Upper lobe of right lung (tissue), 1 donor: ENCODE results near the gene STAT3. TPM values are rescaled to one million over a fixed set of nuclear protein-coding genes. Genes with fewer than 3 reads are reported as not detected.

Experiments
- ATAC-seq: fragments of 200-7000 bp; cut with Tn5 transposase; one replicate; pipeline ENCODE4 v1.9.1; 2020; ENCODE audit warnings: mild to moderate bottlenecking, moderate library complexity
- DNase-seq: peaks from one replicate; pipeline ENCODE4 v3.0.0-alpha.2; 2020
- H3K27ac ChIP-seq: fragments of 200-600 bp; one replicate; pipeline ENCODE4 v1.8.0; 2022
- H3K27me3 ChIP-seq: fragments of 200-600 bp; one replicate; pipeline ENCODE4 v1.8.0; 2022; ENCODE audit warnings: mild to moderate bottlenecking
- H3K36me3 ChIP-seq: fragments of 200-600 bp; one replicate; pipeline ENCODE4 v1.8.0; 2022
- H3K4me1 ChIP-seq: fragments of 200-600 bp; one replicate; pipeline ENCODE4 v1.8.0; 2022
- H3K4me3 ChIP-seq: fragments of 200-600 bp; one replicate; pipeline ENCODE4 v1.8.0; 2022; ENCODE audit warnings: mild to moderate bottlenecking
- H3K9me3 ChIP-seq: fragments of 200-600 bp; one replicate; pipeline ENCODE4 v1.8.0; 2022
- intact Hi-C: fragments of 100-400 bp; cut with DNase I; formaldehyde crosslinking; loops from one replicate; pipeline ENCODE4 v1.11.0; 2022
- total RNA-seq: library from RNA; stranded (reverse); fragmentation: NEBNext Ultra II Directional; extraction: Animal tissue kit (Norgen Biotek cat#: 25700); gene quantifications from one replicate; pipeline ENCODE4 v1.2.1, GENCODE V29; 2021
- TF ChIP-seq, protein P1 (sequence below): fragments of 200-600 bp; IDR thresholded peaks from one replicate; pipeline ENCODE4 v1.8.0; 2022; ENCODE audit warnings: antibody characterized with exemption
- donor health status: DM: no; HTN: yes; CAD: no; lungs with severe emphysema.

STAT3 gene
- total RNA-seq, 1 donor from 2014 or later: 309 TPM

DNA sequence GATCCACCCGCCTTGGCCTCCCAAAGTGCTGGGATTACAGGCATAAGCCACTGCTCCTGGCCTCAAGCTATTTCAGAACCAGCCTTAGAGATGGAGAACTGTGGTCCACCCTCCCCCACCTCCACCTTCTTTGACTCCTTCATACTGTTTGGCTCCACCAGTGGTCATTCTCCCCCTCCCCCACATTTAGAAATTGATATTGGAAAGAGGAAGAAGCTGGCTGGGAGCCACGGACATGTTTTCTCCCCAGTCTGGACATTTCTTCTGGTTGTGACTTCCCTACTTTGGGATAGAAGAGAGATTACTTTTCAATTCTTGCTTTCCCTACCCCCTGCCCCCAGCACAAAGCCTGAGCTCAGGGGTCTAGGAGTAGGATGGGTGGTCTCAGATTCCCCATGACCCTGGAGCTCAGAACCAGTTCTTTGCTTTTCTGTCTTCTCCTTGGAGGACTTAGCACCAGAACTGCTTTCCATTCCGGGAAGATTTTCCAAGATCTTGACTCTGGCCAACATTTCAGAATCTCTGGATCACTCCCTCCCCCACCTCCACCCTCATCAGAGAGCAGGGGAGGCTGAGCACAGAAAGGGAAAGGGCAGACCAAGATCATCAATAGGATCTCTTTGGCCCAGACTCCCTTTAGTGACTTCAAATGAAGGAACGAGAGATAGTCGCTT is 18.5 kb upstream of the STAT3 start:
- Histone ChIP-seq H3K4me3 (no peak overlapping the region), H3K36me3 (peaks cover 31% of the 10 kb centered on the region), H3K9me3 (no peaks in the 10 kb centered on the region), H3K27ac (peak overlapping the region; percentile 79), H3K27me3 (no peaks in the 10 kb centered on the region), H3K4me1 (peaks cover 70% of the 10 kb centered on the region)
- TF ChIP-seq, protein P1, sequence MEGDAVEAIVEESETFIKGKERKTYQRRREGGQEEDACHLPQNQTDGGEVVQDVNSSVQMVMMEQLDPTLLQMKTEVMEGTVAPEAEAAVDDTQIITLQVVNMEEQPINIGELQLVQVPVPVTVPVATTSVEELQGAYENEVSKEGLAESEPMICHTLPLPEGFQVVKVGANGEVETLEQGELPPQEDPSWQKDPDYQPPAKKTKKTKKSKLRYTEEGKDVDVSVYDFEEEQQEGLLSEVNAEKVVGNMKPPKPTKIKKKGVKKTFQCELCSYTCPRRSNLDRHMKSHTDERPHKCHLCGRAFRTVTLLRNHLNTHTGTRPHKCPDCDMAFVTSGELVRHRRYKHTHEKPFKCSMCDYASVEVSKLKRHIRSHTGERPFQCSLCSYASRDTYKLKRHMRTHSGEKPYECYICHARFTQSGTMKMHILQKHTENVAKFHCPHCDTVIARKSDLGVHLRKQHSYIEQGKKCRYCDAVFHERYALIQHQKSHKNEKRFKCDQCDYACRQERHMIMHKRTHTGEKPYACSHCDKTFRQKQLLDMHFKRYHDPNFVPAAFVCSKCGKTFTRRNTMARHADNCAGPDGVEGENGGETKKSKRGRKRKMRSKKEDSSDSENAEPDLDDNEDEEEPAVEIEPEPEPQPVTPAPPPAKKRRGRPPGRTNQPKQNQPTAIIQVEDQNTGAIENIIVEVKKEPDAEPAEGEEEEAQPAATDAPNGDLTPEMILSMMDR: no peak
- DNase-seq (no peak), ATAC-seq (no peak)
- intact Hi-C loops: loop anchor here (5.0 kb wide), 1 partner anchor 84 kb away; no protein-coding TSS in a partner anchor

DNA sequence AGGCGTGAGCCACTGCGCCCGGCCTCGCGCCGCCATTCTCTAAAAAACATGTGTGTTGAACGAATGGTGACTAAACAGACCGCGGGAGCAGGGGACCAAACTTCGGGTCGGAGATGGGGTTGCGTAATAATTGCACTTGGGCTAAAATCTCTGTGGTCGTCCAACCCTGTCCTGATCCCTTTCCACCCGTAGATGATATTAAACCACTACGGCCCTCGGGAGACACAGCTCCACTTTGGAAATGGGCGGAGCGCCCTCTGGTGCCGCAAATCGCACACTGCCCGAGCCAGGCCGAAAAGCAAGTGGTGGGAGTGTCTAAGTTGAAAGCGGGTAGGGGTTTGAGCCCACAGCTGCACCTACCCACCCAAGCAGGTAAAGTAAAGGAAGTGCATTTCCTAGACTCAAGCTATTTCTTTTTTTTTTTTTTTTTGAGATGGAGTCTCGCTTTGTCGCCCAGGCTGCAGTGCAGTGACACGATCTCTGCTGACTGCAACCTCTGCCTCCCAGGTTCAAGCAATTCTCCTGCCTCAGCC is 17.8 kb upstream of the STAT3 start:
- no peak overlapping the region for H3K4me3 ChIP-seq
- intact Hi-C loops: loop anchor here (5.0 kb wide), 1 partner anchor 84 kb away; no protein-coding TSS in a partner anchor
- peak; percentile 80 for ATAC-seq
- peaks cover 64% of the 10 kb centered on the region for H3K4me1 ChIP-seq
- DNase-seq: peak; percentile 90
- H3K36me3 ChIP-seq: peaks cover 31% of the 10 kb centered on the region
- H3K27ac ChIP-seq: peak overlapping the region; percentile 79
- H3K27me3 ChIP-seq: no peaks in the 10 kb centered on the region
- TF ChIP-seq, protein P1: peak; percentile 83
- no peaks in the 10 kb centered on the region for H3K9me3 ChIP-seq

DNA sequence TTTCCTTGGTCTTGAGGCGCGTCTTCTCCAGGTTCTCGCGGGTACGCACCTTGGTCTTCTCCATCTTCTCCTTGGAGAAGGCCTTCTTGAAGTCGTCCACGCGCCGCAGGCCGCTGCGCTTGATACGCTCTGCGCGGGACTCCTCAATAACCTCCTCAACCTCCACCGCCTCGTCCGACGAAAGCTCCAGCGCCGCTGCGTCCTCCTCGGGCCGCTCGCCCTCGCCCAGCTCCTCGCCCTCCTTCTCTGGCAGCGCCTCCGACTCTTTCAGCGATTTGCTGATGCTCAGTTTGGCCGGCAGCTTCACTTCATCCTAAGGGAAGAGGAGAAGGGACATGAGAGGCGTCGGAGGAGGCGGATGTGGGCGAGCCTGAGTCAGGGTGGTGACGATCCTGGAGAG is 16.8 kb upstream of the STAT3 start:
- Histone ChIP-seq H3K4me3 (no peak overlapping the region), H3K9me3 (no peaks in the 10 kb centered on the region), H3K27ac (no peak overlapping the region), H3K36me3 (peaks cover 31% of the 10 kb centered on the region), H3K4me1 (peaks cover 54% of the 10 kb centered on the region), H3K27me3 (no peaks in the 10 kb centered on the region)
- ATAC-seq (no peak), DNase-seq (no peak)
- intact Hi-C loops: loop anchor here (5.0 kb wide), 1 partner anchor 83 kb away; no protein-coding TSS in a partner anchor
- TF ChIP-seq, protein P1: no peak

DNA sequence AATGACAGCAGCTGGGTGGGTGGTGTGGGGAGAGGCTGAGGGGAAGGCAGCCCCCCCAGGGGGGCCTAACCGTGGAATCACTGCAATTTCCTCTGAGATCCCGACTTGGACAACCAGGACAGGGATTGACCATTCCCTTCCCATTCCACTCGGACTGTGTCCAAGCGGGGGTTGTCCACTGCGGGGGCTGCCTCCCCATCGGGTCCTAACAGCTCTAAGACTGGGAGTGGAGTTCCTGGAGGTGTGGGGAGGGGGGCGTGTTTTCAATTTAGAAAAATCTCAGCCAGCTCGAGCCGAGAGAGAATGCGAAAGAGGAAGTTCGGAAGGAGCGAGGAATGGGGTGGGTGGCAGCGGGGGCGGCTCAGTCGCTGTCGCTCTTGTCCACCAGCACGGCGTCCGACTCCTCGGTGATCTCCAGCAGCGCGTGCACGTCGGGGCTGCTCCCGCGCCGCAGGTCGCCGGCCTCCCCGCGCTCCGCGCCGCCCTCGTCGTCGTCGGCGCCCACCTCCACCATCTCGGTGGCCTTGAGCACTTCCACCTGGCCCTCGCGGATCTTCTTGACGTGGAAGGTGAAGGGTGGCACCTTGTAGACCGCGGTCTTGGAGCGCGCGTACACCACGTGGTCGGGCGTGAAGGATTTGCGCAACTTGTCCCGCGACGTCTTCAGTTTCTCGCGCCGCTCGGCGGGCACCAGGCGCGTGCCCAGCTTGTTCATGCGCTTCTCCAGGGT is 16.2 kb upstream of the STAT3 start:
- DNase-seq (no peak), ATAC-seq (no peak)
- Histone ChIP-seq H3K4me1 (peaks cover 49% of the 10 kb centered on the region), H3K27ac (no peak overlapping the region), H3K4me3 (no peak overlapping the region), H3K36me3 (peaks cover 31% of the 10 kb centered on the region), H3K9me3 (no peaks in the 10 kb centered on the region), H3K27me3 (no peaks in the 10 kb centered on the region)
- intact Hi-C loops: loop anchor here (5.0 kb wide), 1 partner anchor 82 kb away; no protein-coding TSS in a partner anchor
- TF ChIP-seq, protein P1: no peak

DNA sequence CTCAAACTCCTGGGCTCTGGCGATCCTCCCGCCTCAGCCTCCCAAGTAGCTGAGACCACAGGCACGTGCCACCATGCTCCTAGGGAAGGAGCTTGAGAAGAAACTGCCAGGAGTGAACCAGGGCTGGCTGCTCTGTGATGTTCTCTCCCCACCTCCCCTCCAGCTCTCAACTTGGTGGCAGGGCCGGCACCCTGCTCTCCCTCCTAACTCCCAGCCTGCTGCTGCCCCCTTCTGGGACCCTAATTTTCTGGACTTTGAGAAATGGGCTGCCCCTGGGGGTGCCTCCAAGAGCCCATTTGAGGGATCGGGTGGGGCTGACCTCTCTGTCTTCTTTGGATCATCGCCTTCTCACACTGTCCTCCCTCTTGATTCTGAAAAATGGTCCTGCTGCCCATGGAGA is 14.9 kb upstream of the STAT3 start:
- intact Hi-C loops: no loop called here
- no peaks in the 10 kb centered on the region for H3K27me3 ChIP-seq
- no peak overlapping the region for H3K4me3 ChIP-seq
- H3K27ac ChIP-seq: no peak overlapping the region
- DNase-seq (no peak), ATAC-seq (no peak)
- H3K9me3 ChIP-seq: no peaks in the 10 kb centered on the region
- H3K4me1 ChIP-seq: peaks cover 38% of the 10 kb centered on the region
- TF ChIP-seq, protein P1: peak; percentile 8
- H3K36me3 ChIP-seq: peaks cover 31% of the 10 kb centered on the region
